Testis (tissue), 2 donors: ENCODE data around the gene TTLL5.

ENCODE experiments used
- CTCF ChIP-seq, 3 experiments: fragments of 450-650 bp in 2 of 3; fragments of 200-600 bp in 1 of 3; sonication (generic) in 1 of 3; IDR thresholded peaks; one replicate each; pipeline ENCODE4 v1.5.1; 2016 to 2019; ENCODE audit warnings: antibody characterized with exemption in 3 of 3, mild to moderate bottlenecking in 2 of 3, moderate library complexity in 1 of 3
- POLR2A ChIP-seq: fragments of 450-650 bp; IDR thresholded peaks from one replicate; pipeline ENCODE4 v1.6.1; 2017; ENCODE audit warnings: antibody characterized with exemption, mild to moderate bottlenecking, moderate library complexity

GRCh38 chr14:75771595-75771994, 110.5 kb downstream of the TTLL5 start:
- TF ChIP-seq CTCF (IDR thresholded peaks at IDR 0.05): no peak
- TF ChIP-seq POLR2A: no peak
